ENCODE measurements around the gene CPO. TPM values are rescaled to one million over a fixed set of nuclear protein-coding genes. Genes with fewer than 3 reads are reported as not detected.
A peak's percentile ranks its signal among the peaks of the same experiment; 100 is the strongest.

CPO gene
- polyA plus RNA-seq, 1 donor, result 0.31 TPM

DNA sequence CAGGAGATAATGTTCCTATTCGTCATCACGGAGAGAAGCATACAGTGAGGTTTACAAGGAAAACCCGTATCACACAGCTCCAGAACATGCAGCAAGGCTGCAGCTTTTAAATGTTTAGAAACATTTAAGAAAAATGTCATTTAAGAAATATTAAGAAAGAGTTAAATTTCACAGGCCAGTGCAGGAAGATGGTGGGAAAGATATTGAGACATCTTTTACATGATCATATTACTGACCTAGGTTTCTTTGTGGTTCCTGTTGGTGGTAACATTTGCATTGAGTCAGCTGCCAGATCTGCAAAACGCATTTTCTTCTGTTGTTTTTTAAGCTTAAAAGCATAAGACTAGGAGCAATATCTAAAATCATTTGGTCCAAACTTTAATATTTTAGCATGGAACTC is 44.9 kb downstream of the CPO start:
- H3K36me3 ChIP-seq (ENCODE audit: control insufficient read depth, insufficient read depth, low read length), result no peaks in the 10 kb centered on the region
- DNase-seq, result no peak
- WGBS (ENCODE audit: insufficient coverage, low lambda C conversion rate), result no CpG with 5 or more reads among the region's 4 CpGs
- no peaks in the 10 kb centered on the region for H3K27me3 ChIP-seq (ENCODE audit: control insufficient read depth, insufficient read depth, low read length)
- H3K4me3 ChIP-seq (ENCODE audit: low read length), result no peak overlapping the region
- no peaks in the 10 kb centered on the region for H3K4me1 ChIP-seq (ENCODE audit: control insufficient read depth, insufficient read depth, low read length)
- H3K27ac ChIP-seq (ENCODE audit: low read length), result no peak overlapping the region
- no peaks in the 10 kb centered on the region for H3K9me3 ChIP-seq (ENCODE audit: control insufficient read depth, low read depth, low read length)

DNA sequence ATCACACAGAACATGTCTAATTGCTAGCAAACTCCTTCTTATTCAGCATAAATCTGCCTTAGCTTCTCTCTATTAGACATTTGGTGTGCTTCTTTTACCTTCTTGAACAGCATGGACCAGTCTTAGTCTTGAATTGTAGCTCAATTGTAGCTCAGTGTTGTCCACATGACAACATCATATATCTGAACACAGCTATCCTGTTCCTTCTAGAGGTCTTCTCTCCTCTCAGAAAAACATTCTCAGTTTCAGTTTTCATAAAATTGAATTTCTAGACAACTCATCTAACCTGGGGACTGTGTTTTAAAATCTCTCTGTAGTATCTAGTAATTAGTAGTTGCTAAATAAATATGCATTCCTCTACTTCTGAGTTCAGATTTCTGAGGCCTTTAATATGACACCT is 47.6 kb downstream of the CPO start:
- Histone ChIP-seq H3K9me3 (ENCODE audit: control insufficient read depth, low read depth, low read length) (no peaks in the 10 kb centered on the region), H3K27ac (ENCODE audit: low read length) (no peak overlapping the region), H3K27me3 (ENCODE audit: control insufficient read depth, insufficient read depth, low read length) (no peaks in the 10 kb centered on the region), H3K4me3 (ENCODE audit: low read length) (no peak overlapping the region), H3K36me3 (ENCODE audit: control insufficient read depth, insufficient read depth, low read length) (no peaks in the 10 kb centered on the region), H3K4me1 (ENCODE audit: control insufficient read depth, insufficient read depth, low read length) (no peaks in the 10 kb centered on the region)
- DNase-seq, result no peak

DNA sequence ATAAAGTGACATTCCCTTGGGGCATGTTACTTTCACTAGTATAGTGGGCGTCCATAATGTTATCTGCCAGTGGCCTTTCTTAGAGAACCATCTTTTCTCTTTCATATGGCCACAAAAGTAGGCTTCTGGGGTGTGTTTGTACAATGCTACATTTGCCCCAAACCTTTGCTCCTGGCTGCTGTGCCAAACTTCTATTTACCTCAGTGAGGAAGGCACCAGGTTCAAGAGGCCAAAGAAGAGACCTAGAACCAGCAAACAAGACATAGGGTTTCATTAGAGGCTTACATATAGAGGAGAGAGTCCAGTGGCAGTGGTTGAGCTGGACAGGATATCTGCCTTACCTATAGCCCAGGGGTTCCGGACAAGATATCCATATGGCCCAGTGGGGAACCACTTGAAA is 48.5 kb downstream of the CPO start:
- WGBS (ENCODE audit: insufficient coverage, low lambda C conversion rate), result 100% methylated on average over 1 of the region's 2 CpGs
- no peak overlapping the region for H3K4me3 ChIP-seq (ENCODE audit: low read length)

DNA sequence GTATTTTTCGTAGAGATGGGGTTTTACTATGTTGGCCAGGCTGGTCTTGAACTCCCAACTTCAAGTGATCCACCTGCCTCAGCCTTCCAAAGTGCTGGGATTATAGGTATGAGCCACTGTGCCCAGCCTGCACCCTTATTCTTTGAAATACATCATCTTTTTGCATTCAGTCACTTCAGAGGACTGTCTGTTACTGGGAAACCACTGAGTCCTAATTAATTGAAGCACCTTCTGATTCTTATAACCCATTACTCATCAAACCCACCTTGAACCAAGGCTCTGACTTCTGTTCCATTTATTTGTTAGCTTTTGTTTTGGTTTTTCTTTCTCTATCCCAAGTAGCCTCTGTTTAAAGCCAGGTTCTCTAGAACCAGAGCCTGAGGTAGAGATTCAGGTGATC is 49.6 kb downstream of the CPO start:
- no peak overlapping the region for H3K4me3 ChIP-seq (ENCODE audit: low read length)
- no peaks in the 10 kb centered on the region for H3K27me3 ChIP-seq (ENCODE audit: control insufficient read depth, insufficient read depth, low read length)
- H3K4me1 ChIP-seq (ENCODE audit: control insufficient read depth, insufficient read depth, low read length), result no peaks in the 10 kb centered on the region
- no peaks in the 10 kb centered on the region for H3K9me3 ChIP-seq (ENCODE audit: control insufficient read depth, low read depth, low read length)
- no peak for DNase-seq
- no peaks in the 10 kb centered on the region for H3K36me3 ChIP-seq (ENCODE audit: control insufficient read depth, insufficient read depth, low read length)
- no CpG with 5 or more reads among the region's 1 CpG for WGBS (ENCODE audit: insufficient coverage, low lambda C conversion rate)
- H3K27ac ChIP-seq (ENCODE audit: low read length), result no peak overlapping the region

More for the DNA sequence above, 48.5 kb downstream of the CPO start:
- DNase-seq, result no peak
- no peaks in the 10 kb centered on the region for H3K4me1 ChIP-seq (ENCODE audit: control insufficient read depth, insufficient read depth, low read length)
- no peaks in the 10 kb centered on the region for H3K36me3 ChIP-seq (ENCODE audit: control insufficient read depth, insufficient read depth, low read length)
- H3K27me3 ChIP-seq (ENCODE audit: control insufficient read depth, insufficient read depth, low read length), result no peaks in the 10 kb centered on the region
- no peak overlapping the region for H3K27ac ChIP-seq (ENCODE audit: low read length)
- no peaks in the 10 kb centered on the region for H3K9me3 ChIP-seq (ENCODE audit: control insufficient read depth, low read depth, low read length)

DNA sequence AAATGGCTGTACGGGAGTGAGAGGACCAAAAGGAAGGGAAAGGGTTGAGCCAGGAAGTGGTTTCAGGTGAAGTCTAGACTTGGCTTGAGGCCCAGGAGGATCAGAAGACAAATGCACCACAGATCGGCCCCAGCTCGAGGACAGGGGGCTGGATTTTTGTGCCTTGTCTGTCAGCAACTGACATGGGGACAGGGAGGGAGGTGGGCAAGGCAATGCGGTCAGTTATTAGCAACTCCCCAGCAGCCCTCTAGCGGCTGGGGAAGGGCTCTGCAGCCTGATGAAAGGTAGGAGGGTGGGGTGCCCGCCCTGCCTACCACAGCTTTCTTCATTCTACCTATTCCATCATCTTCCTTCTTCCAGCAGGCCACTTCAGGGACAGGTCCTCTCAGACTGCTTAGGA is 50.0 kb downstream of the CPO start:
- peak; percentile 31 to 36 for DNase-seq
- Histone ChIP-seq H3K4me3 (ENCODE audit: low read length) (no peak overlapping the region), H3K27me3 (ENCODE audit: control insufficient read depth, insufficient read depth, low read length) (no peaks in the 10 kb centered on the region), H3K36me3 (ENCODE audit: control insufficient read depth, insufficient read depth, low read length) (no peaks in the 10 kb centered on the region), H3K4me1 (ENCODE audit: control insufficient read depth, insufficient read depth, low read length) (no peaks in the 10 kb centered on the region), H3K27ac (ENCODE audit: low read length) (no peak overlapping the region), H3K9me3 (ENCODE audit: control insufficient read depth, low read depth, low read length) (no peaks in the 10 kb centered on the region)
- WGBS (ENCODE audit: insufficient coverage, low lambda C conversion rate), result no CpG with 5 or more reads among the region's 6 CpGs

DNA sequence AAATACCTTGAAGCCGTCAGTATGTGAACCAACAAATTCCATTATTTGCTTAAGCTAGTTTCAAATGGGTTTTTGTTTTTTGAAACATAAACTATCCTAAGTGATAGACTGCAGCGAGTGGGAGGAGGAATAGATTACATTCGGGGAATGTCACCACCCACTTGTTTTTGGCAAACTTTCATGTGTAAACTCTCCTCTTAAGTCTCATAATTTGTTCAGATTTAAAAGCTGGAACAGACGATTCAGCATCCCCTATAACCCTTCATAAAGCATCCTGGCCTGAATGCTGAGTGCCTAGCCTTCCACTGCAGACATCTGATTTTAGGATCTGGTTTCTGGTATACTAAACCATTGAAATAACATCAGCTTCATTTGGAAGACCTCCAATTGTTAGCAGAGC is 51.0 kb downstream of the CPO start:
- no CpG with 5 or more reads among the region's 4 CpGs for WGBS (ENCODE audit: insufficient coverage, low lambda C conversion rate)
- H3K36me3 ChIP-seq (ENCODE audit: control insufficient read depth, insufficient read depth, low read length), result no peaks in the 10 kb centered on the region
- H3K4me1 ChIP-seq (ENCODE audit: control insufficient read depth, insufficient read depth, low read length), result no peaks in the 10 kb centered on the region
- H3K4me3 ChIP-seq (ENCODE audit: low read length), result no peak overlapping the region
- no peak for DNase-seq
- no peak overlapping the region for H3K27ac ChIP-seq (ENCODE audit: low read length)
- no peaks in the 10 kb centered on the region for H3K9me3 ChIP-seq (ENCODE audit: control insufficient read depth, low read depth, low read length)
- H3K27me3 ChIP-seq (ENCODE audit: control insufficient read depth, insufficient read depth, low read length), result no peaks in the 10 kb centered on the region

DNA sequence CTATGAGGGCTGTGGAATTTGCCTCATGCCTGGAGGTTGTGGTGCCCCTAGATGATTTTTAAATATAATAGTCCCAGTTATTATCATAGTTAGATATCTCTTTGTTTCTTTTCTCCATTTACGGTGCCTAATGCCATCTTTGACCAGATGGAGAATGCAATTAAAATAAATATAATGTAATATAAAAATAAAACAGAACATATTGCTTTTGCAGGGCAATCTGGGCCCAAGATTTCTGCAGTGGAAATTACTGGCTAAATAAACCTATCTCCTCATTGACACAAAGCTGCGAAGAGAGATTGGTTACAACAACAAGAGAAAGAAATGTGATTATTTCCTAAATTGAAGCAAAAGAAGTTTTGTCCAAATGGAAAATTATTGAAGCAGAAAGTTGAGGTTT is 51.8 kb downstream of the CPO start:
- no peak for DNase-seq
- no peak overlapping the region for H3K4me3 ChIP-seq (ENCODE audit: low read length)
- WGBS (ENCODE audit: insufficient coverage, low lambda C conversion rate), result 90% methylated on average over 2 of the region's 2 CpGs
- H3K4me1 ChIP-seq (ENCODE audit: control insufficient read depth, insufficient read depth, low read length), result no peaks in the 10 kb centered on the region
- H3K9me3 ChIP-seq (ENCODE audit: control insufficient read depth, low read depth, low read length), result no peaks in the 10 kb centered on the region
- H3K27ac ChIP-seq (ENCODE audit: low read length), result no peak overlapping the region
- H3K36me3 ChIP-seq (ENCODE audit: control insufficient read depth, insufficient read depth, low read length), result no peaks in the 10 kb centered on the region
- H3K27me3 ChIP-seq (ENCODE audit: control insufficient read depth, insufficient read depth, low read length), result no peaks in the 10 kb centered on the region

DNA sequence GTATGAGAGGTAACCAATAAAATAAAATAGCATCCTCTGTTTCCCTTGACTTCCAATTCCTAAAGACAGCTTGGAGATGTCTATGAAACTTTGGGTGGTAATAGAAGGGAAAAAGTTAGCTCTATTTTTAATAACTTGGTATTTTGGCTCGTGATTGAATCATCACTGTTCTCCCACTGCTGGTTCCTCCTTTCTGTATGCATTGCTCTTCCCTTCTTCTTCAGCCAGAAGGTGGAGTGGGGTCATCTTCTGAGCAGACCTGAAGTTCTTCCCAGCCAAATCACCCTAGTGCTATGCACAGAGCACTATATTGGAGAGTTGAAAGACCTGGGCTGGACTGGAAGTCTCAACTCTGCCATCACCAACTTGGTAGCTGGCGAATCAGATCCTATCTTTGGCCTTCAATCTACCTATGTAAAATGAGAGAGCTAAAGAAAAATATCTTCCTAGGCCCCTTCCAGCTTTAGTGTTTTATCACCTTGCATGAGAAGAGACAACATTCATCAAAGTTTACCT is 54.1 kb downstream of the CPO start:
- H3K4me3 ChIP-seq (ENCODE audit: low read length), result no peak overlapping the region
- H3K27me3 ChIP-seq (ENCODE audit: control insufficient read depth, insufficient read depth, low read length), result no peaks in the 10 kb centered on the region
- WGBS (ENCODE audit: insufficient coverage, low lambda C conversion rate), result no CpG with 5 or more reads among the region's 2 CpGs
- no peak for DNase-seq
- no peaks in the 10 kb centered on the region for H3K9me3 ChIP-seq (ENCODE audit: control insufficient read depth, low read depth, low read length)
- H3K27ac ChIP-seq (ENCODE audit: low read length), result no peak overlapping the region
- no peaks in the 10 kb centered on the region for H3K36me3 ChIP-seq (ENCODE audit: control insufficient read depth, insufficient read depth, low read length)
- H3K4me1 ChIP-seq (ENCODE audit: control insufficient read depth, insufficient read depth, low read length), result no peaks in the 10 kb centered on the region

DNA sequence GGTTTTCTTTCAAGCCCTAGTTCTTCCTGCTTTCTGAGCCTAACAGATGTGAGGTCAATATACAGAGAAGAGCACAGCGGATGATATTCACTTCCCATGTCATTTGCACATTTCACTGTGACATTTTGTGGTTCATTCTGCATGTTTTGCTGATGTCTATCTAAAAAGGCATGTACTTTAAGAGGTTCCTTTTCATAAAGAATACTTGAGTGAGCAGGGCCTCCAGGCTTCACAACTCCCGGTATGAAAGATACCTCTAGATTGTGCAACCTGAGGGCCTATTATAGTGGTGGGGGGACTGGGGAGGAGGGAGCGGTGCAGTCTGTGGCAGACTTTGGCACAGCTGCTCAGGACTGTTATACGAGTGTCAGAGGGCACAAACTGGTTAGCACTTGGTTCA is 54.6 kb downstream of the CPO start:
- peak in 1 of 2 donors; percentile 56 for DNase-seq

DNA sequence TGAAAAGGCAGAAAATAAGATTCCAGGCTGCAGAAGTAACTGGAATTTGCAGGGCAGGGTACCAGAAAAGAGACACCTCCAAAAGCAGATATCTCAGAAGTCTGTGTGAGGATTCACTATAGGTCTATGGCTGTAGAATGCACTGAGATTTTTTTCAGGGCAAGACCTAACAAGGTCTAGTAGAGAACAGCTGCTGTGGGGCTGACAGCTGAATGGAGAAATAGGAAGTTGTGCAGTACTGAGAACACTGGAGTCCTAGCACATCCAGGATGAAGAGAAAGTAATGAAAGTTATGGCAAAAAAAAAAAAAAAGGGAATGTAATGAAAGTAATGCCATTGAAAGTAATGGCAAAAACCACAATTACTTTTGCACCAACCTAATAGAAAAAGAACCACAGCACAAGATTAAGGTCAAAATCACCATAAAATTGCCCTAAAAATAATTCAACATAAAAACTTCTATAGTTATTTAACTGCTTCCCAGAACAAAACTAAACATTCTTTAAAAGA is 57.3 kb downstream of the CPO start:
- no peak overlapping the region for H3K27ac ChIP-seq (ENCODE audit: low read length)
- H3K36me3 ChIP-seq (ENCODE audit: control insufficient read depth, insufficient read depth, low read length), result no peaks in the 10 kb centered on the region
- no peaks in the 10 kb centered on the region for H3K9me3 ChIP-seq (ENCODE audit: control insufficient read depth, low read depth, low read length)
- no peak overlapping the region for H3K4me3 ChIP-seq (ENCODE audit: low read length)
- no peaks in the 10 kb centered on the region for H3K4me1 ChIP-seq (ENCODE audit: control insufficient read depth, insufficient read depth, low read length)
- DNase-seq, result no peak
- no peaks in the 10 kb centered on the region for H3K27me3 ChIP-seq (ENCODE audit: control insufficient read depth, insufficient read depth, low read length)

More for the DNA sequence above, 54.6 kb downstream of the CPO start:
- Histone ChIP-seq H3K9me3 (ENCODE audit: control insufficient read depth, low read depth, low read length) (no peaks in the 10 kb centered on the region), H3K36me3 (ENCODE audit: control insufficient read depth, insufficient read depth, low read length) (no peaks in the 10 kb centered on the region), H3K4me1 (ENCODE audit: control insufficient read depth, insufficient read depth, low read length) (no peaks in the 10 kb centered on the region), H3K4me3 (ENCODE audit: low read length) (no peak overlapping the region), H3K27ac (ENCODE audit: low read length) (no peak overlapping the region), H3K27me3 (ENCODE audit: control insufficient read depth, insufficient read depth, low read length) (no peaks in the 10 kb centered on the region)
- 17% methylated on average over 1 of the region's 4 CpGs for WGBS (ENCODE audit: insufficient coverage, low lambda C conversion rate)

DNA sequence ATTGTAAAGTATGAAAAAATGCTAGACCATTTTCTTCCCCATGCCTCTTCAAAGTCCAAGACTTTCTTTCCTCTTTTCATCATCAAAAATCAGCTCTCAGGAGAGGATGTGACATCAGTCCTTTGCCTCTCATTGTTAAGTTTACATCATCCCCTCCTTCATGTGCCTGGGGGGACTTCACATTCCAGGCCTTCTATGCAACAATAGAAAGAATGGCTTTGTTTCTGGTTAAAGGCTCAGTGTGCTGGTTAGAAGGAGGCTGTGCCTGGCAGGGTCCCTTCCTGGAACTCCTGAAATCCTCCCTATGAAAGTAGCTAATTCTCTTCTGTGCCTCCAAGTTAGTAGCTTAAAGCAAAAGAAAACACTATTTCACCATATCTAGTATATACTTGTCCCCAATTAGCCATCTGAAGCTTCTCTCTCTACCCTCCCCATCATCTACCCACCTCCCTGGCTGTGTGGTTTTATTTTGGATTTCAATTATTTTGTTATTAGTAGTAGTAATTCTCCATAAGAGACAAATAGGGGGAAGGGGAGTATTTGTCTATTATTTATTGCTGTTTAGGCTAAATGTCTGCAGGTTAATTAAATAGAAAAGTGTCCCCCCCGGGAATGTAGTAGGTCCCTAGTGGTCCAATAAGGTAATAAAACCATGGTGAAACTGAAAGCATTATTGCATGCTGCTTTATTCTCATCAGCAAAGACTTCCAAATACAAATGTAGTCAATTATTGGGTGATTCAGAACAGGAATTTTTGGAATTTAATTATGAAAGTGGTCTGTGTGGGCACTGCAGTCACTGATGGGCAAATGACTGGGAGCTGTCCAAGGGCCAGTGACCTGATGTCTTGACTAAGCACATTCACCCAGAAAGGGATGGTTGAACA is 69.0 kb downstream of the CPO start:
- Histone ChIP-seq H3K27ac (ENCODE audit: low read length) (no peak overlapping the region), H3K27me3 (ENCODE audit: control insufficient read depth, insufficient read depth, low read length) (no peaks in the 10 kb centered on the region), H3K4me3 (ENCODE audit: low read length) (no peak overlapping the region), H3K4me1 (ENCODE audit: control insufficient read depth, insufficient read depth, low read length) (no peaks in the 10 kb centered on the region), H3K9me3 (ENCODE audit: control insufficient read depth, low read depth, low read length) (no peaks in the 10 kb centered on the region), H3K36me3 (ENCODE audit: control insufficient read depth, insufficient read depth, low read length) (no peaks in the 10 kb centered on the region)
- no peak for DNase-seq
- no CpG with 5 or more reads among the region's 1 CpG for WGBS (ENCODE audit: insufficient coverage, low lambda C conversion rate)

Data from large intestine (tissue), 3 donors.